ENCODE measurements around the gene EPB41L3.

The EPB41L3 gene

GRCh38 chr18:5519448-5520298 is 24.1 kb downstream of the EPB41L3 start:
- CTCF ChIA-PET: interaction anchor here (0.5 to 1.6 kb wide), 5 partner anchors 10 to 83 kb away, joined by 3 to 4 read pairs (median 4); no protein-coding TSS in a partner anchor
- POLR2A ChIA-PET: interaction anchor here (0.5 to 0.6 kb wide), 2 partner anchors 21 to 24 kb away, joined by 3 read pairs; partner anchors contain the start of gene EPB41L3

More at GRCh38 chr18:5519448-5520298, 24.1 kb downstream of the EPB41L3 start:
- TF ChIP-seq INSM2 (tag by site-specific recombination; IDR thresholded peaks at IDR 0.05) (no peak), CTCF (tag by site-specific recombination; IDR thresholded peaks at IDR 0.05) (peak; percentile 34; the same call in 1 of the 2 replicates), ZFP69B (tag by site-specific recombination; IDR thresholded peaks at IDR 0.05) (0 out of 2 replicates have a peak, but pooled peaks have one; percentile 41), ZNF701 (tag by site-specific recombination; IDR thresholded peaks at IDR 0.05) (no peak), ZSCAN30 (tag by site-specific recombination; IDR thresholded peaks at IDR 0.05) (no peak), PRDM6 (tag by site-specific recombination; IDR thresholded peaks at IDR 0.05) (peak; percentile 69), ZNF416 (tag by site-specific recombination; IDR thresholded peaks at IDR 0.05) (no peak), ZNF155 (tag by site-specific recombination; IDR thresholded peaks at IDR 0.05) (no peak), ZNF140 (tag by site-specific recombination; IDR thresholded peaks at IDR 0.05) (no peak), ZNF221 (tag by site-specific recombination; IDR thresholded peaks at IDR 0.05; ENCODE audit: borderline replicate concordance) (no peak), BCL11B (tag by site-specific recombination; IDR thresholded peaks at IDR 0.05; ENCODE audit: low read depth) (no peak), ZNF214 (tag by site-specific recombination; IDR thresholded peaks at IDR 0.05; ENCODE audit: borderline replicate concordance) (no peak), ZNF223 (tag by site-specific recombination; IDR thresholded peaks at IDR 0.05) (no peak), ZNF629 (tag by site-specific recombination; IDR thresholded peaks at IDR 0.05) (0 out of 2 replicates have a peak, but pooled peaks have one; percentile 12), ZNF692 (tag by site-specific recombination; IDR thresholded peaks at IDR 0.05) (peak; percentile 61), ZNF280C (tag by site-specific recombination; IDR thresholded peaks at IDR 0.05) (no peak), ZNF704 (tag by site-specific recombination; IDR thresholded peaks at IDR 0.05) (no peak), SP3 (tag by site-specific recombination; IDR thresholded peaks at IDR 0.05) (no peak), ZBTB20 (tag by site-specific recombination; IDR thresholded peaks at IDR 0.05) (peak; percentile 19; the same call in 1 of the 2 replicates), TSHZ1 (tag by site-specific recombination; IDR thresholded peaks at IDR 0.05; ENCODE audit: borderline replicate concordance) (no peak), KLF10 (tag by site-specific recombination; IDR thresholded peaks at IDR 0.05) (no peak)
- Histone ChIP-seq H3K4me3 (ENCODE audit: low read depth, low read length) (peak overlapping the region; percentile 24; the same call in 1 of the 2 replicates), H3K4me1 (ENCODE audit: control insufficient read depth, insufficient read depth, low read length) (peaks cover 47% of the 10 kb centered on the region), H3K27ac (ENCODE audit: extremely low read depth, low read depth, low read length) (peak overlapping the region; percentile 43), H3K9me3 (ENCODE audit: control insufficient read depth, insufficient read depth, low read depth, low read length) (no peaks in the 10 kb centered on the region), H3K36me3 (ENCODE audit: control insufficient read depth in 2 of 2, insufficient read depth in 1 of 2, low read length in 2 of 2) (no peaks in the 10 kb centered on the region)
